ENCODE data around the gene TEAD1.

TEAD1 gene

DNA sequence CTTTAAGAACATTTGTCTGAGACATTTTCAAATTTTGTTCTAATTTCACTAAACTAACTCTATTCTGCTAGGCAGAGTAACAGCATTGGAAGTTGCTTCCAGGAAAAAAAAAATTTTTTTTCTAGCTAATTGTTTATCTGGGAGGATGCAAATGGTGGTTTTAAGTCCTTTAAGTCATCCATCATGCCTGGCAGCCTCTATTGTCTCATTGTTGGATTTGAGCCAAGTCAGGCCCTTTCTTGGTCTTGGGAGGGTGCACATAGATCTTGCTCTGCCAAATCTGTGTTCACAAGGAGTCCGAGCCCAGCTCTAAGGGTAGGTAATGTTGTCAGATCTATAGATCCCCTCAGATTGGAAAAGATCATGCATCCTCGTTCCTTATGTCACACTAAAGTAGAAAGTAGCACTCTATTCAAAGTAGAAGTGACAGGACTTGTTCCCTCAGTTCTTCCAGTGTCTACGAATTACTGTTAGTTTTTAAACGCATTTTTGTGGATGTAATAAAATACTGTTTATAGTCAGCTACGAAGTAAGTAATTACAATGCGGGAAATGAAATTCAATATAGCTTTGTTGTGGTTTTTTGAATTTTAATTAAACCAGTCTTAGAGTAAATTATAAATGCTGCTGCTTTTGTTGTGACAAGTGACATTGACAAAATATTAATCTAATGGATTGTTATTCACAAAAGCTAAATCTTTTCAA is 168.9 kb downstream of the TEAD1 start:
- no peak for DNase-seq

DNA sequence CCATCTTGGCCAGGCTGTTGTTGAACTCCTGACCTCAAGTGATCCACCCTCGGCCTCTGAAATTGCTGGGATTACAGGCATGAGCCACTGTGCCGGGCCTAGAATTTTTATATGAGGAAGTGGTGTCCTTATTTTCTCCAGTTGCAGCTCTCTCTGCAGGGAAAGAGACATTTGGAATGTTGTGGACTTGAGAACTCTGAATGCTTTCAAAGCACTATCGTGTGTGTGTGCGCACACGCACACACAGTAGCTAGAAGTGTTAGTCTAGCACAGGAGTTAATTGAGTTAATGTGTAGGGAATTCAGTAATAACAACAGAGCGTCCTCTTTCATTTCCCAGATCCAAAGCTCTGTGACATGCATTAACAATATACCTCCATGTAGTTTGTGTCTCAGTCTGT is 170.9 kb downstream of the TEAD1 start:
- no peak for DNase-seq

DNA sequence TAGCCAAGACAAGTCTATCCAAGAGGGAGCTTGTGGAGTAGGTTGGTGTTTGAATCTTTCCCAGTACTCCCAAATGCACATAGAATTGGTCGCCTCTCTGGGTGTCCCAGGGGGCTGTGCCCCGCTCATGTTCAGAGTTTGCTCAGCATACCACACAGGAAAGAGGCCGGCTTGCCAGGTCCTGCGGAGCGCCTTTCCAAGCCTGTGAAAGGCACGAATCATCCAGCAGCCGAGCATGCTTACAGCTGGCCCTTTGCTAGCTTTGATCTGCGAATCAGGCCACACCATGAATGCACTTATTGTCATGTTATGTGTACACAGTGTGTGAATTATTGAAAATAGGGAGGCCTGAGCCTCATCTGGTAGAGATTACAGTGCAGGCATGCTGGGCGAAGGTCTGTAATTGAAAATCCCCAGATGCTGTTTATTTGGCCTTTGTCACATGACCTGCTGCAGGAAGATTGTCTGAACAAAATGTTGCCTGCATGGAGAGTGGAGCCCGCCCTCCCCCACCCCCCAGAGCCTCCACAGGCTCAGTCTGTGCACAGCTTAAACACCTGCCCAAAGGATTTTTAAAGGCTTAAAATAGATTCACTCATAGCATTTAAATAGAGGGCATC is 171.6 kb downstream of the TEAD1 start:
- DNase-seq: no peak

DNA sequence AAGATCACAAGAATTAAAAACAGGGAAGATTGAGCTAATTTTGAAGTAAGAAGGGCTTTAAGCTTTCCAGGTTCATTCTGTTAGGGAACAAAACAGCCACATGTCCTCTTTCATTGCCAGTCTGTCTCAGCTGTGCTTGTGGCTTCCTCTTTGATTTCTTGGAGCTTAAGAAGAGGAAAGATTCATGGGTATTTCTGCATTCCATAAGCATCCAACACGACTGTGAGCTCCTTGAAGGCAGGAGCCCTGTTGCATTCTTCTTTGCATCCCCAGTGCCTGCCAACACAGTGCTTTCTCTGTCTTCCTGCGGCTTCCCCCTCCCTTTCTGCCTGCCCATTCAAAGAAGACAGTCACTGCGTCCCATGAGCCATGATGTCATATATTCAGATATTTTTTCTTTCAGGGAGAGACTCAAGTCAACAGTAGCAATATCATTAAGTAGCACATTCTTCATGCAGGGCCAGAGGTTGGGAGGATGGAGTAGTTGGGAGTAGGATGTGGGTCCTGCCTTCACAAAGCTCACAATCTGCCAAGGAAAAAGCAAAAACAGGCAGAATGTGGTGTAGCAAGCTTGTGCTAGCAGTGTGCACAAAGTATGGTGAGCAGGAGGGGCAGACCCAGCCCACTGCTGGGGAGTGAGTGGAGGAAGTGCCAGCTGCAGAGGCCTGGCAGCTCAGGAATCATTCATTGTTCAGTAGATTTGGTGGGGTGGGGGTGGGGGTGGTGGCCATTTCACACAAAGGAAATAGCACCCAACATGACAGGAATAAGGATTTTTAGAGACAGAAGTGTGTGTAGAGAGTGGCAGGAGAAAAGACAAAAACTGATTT is 172.8 kb downstream of the TEAD1 start:
- DNase-seq: no peak

DNA sequence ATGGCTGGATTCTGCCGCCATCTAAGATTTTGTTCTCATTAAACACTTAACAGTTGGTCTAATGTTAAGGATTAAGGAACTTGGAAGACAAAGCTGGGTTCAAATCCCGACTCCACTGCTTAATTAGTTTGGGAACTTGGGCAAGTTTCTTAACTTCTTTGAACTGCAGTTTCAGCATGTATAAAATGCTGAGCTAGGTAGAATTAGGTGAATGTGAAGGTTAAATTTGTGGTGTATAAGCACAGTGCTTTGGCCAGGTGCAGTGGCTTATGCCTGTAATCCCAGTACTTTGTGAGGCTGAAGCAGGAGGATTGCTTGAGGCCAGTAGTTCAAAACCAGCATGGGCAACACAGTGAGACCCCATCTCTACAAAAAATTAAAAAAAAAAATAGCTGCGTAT is 174.2 kb downstream of the TEAD1 start:
- DNase-seq: no peak

DNA sequence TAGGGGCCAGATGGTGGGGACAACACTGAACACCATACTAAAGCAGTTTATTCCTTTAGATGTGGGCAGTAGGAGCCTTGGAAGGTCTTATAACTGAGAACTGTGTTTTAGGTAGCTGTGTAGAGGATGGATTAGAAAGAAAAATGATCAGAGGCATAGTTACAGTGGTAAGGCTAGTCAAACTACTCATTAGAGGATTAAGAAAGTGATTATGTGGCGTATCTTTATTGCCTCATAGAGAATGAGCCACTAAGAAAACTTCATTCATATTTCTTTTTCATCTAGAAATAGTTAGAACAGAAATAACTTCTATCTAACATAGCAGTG is 179.1 kb downstream of the TEAD1 start:
- DNase-seq: no peak

DNA sequence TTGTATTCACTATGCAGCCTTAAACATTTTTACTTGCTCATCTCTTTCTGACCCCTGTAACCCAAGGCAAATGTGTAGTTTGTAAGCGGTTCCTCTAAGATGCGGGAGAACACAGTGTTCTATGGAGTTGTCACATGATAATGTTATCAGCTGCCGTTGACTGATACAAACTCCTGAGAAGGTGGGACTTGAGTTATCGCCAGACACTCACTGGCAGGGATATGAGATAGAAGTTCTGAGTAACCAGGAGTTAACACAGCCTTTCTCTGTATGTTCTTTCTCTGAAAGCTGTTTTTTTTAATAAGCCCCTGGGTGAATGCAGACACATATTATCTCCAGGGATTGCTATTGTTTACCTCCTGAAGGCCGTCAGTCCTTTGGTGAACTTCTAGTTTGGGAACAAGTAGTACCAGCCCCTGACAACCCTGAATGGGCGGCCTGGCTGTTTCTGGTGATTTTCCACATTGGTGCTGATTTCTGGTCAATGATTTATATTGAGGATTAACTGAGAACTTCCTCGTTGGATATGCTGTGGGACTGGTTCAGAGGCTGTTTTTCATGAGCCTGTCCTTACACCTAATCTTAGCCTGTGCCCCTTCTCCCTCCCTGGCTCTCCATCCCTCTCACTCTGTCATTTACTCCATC is 179.6 kb downstream of the TEAD1 start:
- no peak for DNase-seq

DNA sequence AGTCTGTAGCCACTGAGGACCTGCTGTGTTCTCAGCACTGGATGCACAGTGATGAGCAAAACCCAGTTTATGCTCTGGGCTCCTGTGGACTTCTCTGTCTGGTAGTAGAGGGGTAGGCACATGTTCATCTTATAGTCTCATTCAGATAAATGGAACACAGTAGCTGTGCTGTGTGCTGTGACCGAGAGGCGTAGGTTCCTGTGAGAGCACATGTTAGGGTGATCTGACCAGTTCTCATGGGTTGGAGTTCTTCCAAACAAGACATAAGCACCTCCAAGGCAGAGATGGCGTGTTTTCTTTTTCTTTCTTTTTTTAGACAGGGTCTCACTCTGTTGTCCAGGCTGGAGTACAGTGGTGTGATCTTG is 180.1 kb downstream of the TEAD1 start:
- no peak for DNase-seq

DNA sequence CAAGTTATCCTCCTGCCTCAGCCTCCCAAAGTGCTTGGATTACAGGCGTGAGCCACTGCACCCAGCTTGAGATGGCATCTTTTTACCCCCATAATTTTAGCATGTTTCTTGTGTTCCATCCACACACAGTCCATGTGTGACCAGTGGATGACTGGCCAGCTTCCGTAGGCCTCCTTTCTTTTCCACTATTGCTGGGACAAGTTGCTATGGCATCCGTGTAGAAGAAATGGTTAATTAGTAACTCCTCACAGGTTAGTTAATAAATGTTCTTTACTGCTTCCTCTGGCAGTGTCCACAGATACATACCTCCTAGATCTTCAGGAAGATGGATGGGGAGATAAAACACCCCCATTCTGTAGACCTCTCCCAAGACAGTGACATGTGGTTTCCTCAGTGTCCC is 180.6 kb downstream of the TEAD1 start:
- DNase-seq: no peak

DNA sequence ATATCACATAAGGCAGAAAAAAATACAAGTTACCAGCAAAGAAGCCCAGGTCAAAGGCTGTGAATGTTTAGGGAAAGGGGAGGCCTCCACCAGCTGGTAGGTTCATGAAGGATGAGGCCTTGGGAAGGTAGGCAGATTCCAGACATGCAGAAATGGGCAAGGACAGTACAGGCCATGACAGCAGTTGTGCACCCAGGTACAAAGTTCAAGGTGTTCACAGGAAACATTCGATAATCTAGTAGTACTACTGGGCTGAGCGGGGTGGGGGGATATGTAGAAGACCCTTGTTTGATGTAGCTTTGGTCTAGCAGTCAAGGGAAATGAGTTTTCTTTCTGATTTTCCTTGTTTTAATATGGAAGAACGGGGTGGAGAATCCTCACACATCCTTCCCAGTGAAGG is 182.1 kb downstream of the TEAD1 start:
- no peak for DNase-seq

DNA sequence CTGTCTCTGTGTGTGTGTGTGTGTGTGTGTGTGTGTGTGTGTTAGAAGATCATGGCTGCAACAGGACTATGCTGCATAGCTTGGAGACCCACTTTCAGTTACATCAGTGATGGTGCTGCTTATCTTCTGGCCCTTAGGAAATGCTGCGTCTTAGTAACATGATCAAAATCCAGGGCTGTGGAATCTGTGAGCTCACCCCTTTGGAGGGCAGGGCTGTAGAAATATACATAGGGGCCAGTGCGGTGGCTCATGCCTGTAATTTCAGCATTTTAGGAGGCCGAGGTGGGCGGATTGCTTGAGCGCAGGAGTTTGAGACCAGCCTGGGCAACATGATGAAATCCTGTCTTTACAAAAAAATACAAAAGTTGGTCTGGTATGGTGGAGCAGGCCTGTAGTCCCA is 183.4 kb downstream of the TEAD1 start:
- DNase-seq: no peak

DNA sequence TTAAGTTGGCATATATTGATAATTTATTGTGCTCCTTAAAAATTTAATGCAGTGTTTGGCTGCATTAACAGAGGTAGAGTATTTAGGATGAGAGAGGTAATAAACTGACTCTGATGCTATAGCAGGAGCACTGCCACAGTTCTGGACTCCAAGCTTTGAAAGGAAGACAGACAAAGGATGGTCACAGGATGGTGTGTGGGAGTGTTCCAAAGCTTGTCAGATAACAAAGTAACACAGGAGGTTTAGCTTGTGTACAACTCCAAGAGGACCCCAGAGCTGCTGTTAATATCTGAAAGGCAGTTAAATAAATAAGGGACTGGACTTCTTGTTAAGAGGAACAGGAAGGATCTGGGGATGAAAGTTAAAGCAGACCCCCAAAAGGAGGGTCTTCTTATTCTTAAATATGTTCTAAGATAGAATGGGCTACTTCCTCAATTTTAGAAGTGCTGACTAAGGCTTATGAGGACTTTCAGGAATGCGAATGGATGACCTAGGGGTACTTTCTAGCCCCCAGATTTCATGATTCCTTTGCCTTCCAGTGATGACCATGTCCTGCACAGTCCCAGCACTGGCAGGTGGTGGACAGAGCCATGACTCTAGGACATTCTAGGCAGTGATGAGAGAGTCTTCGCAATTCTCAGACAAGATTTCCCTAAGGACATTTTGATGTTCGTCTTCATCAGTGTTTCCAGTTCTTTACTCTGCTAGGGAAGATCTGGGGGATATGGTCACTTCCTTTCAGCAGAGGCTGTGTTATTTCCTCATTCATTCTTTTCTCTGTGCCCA is 185.8 kb downstream of the TEAD1 start:
- no peak for DNase-seq

DNA sequence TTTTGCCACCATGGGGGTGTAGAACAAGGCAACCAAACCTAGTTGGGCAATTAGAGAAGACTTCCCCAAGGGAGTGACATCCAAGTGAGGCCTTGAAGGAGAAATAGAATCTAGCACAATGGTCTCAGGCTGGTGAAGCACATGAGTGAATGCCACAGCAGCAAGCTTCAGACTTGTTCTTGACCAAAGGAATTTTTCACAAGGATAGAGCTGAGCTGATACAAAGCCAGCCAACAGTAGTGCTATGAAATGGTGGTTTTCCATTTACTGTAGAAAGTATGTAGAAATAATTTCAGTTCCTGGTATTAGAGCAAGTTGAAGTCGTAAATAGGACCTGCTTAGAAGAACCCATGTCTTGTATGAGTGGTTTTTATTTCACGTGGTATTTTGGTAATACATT is 186.6 kb downstream of the TEAD1 start:
- no peak for DNase-seq

DNA sequence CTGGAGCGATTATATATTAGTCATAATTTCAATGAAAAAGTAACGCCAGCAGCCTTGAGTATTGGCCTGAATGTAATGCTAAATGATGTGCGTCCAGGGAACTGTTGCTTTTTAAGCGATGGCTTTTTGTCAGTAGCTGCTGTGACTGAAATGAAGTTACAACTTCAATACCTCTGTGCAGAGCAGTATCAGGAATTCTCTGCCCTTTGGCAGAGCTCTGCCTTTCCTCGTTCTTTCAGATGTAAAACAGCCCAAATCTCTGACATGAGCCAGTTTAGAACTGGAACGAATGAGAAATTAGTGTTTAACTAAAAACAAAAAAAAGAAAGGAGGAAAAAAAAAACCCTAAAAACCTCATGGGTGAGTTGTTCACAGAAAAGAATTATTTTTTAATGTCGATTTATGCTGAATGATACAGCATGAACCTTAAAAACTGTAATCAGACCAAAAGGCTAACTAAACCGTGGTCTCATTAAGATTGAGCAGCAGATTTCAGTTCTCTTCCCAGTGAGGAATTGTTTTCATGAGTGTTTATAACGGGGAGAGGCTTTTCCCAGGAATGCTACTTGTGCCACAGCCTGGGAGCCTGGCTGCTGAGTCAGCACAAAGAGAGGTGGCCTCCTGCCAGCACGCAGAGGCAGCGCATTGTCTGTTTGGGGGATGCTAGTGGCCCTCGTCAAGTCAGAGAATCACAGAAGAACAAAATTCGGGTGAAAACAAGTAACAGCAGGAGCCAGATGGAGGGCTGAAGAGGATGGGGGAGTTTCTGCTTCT is 188.7 kb downstream of the TEAD1 start:
- DNase-seq: no peak

DNA sequence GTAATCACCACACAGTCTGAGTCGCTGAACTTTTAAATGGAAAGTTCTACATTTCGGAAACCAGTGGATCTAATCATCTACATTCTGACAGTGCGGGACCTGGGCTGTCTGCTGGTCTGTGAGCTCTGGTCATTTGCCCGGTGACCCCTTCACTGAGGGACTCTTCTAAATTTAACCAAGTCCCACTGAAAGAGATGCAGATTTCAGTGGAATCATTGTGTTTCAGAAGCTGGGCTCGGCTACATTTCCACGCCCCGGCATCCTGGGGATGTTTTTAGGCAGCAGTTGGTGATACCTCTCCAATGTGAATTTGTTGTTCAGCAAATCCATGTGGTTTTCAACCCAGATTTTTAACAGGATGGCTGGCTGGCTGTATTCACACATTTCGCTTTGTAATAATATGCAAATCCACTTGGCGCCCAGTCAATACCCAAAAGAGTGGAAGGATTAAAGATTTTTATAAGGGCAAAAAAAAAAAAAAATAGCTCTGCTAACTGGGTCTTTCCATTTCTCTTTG is 189.4 kb downstream of the TEAD1 start:
- no peak for DNase-seq

DNA sequence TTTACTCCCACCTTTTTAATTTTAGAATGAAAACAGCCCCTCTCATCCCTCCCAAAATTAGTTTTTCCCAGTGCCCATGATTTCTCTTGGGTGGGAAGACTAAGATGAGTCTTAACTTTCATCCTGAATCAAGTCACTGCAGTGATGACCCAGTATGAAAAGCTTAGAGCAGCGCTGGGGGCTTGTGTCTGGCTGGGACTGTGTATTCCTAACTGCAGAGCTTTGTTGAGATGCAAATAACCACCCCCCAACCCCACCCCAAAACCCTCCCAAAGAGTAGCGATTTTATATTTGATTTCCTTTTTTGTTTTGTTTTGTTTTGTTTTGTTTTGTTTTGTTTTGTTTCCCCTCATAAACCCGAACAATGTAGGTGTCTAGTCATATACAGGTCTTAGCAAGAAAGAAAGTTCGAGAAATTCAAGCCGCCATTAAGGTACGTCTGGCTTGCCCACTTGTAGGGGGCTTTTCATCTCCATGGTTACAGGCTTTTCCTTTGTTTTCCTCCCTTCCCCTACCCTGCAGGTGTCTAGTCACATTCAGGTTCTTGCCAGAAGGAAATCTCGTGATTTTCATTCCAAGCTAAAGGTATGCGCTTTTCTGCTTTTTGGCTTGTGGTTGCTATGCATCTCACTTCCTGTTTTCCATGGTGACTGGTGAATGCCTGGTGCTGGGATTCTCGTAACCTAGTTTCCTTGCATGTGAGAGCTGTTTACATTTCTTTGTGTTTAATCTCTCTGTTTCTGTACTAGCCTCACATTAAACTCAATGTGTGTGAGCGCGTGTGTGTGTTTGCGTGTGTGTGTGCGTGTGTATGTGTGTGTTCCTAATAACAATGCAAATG is 190.3 kb downstream of the TEAD1 start:
- DNase-seq: no peak

DNA sequence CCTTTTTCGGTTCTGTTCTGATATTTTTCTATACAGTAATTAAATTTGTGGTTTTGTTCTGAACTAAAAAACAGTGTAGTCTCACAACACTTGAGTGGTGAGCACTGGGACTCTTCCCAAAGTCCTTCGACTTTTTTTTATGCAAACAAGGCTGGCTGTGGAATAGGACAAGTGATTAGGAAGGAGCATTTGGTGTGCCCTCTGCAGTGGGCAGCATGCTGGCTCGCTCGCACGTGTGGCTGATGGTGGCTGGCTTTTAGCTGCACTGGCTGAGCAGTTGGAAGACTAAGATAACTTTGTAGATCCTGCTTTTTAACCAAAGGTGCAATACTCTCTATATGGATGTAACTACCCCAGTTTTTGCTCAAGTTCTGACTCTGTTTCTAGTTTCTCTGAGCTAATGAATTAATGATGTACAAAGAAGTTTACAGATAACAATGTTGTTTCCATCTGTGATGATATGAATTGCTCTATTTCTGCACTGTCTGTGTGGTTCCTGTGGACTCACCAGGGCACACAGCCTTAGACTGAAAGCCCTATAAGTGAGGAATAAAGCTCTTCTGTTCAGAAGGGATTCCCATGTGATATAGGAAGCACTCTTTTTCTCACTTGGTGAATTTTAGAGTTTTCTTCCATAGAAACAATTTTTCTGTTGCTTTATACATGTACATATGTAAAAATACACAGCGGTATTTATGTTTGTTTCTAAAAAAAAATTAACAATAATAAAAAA is 191.8 kb downstream of the TEAD1 start:
- no peak for DNase-seq

DNA sequence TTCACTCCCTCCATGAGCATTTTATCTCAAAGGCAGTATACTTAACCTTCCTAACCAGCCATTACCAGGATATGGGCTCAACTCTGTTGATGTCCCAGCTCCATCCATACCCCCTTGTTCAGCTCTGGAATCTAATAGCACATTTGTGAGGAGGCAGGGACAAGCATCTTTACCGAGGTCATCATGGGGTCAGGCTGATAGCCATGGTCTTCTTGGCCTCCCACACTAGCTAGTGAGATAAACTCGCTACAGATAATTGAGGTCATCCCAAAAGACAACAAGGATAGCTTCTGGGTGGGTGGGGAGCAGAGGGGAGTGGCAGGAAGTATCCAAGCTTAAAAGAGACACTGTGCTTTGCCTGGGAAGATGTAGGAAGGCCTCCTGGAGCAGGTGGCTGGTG is 193.3 kb downstream of the TEAD1 start:
- DNase-seq: no peak

DNA sequence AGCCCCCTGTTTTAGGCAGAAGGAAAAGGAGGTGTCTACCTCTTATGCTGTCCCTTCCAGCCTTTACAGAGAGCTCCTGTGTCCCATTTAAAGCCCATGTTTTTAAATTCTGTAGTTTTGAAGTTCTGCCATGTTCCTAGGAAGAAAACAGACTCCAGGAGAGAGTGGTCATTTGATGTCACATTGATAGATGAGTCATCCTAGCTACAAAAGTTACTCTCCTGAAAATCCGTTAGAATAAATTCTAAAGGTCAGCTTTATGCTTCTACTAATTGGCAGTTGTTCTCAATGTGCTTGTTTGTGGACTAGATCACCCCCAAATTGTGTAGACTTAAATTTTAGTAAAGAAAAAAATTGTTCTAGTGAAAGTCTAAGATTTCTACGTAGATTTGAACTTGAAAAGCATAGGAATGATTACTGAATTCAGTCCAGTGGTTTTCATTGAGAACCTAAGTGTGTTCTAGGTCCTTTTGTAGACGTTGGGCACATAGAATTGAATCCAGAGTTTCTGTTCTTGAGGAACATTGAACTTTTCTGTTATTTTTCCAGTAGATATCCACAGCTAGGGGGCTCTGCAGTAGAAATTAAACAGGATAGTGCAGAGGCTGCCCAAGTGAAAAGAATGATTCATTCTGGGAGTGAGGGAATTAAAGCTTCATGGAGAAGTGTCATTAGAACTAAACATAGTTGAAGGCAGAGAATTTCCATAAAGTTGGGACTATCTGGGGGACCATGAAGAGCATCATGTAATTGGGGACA is 194.3 kb downstream of the TEAD1 start:
- DNase-seq: no peak
